Posterior cingulate gyrus (tissue), 11 donors: ENCODE measurements around the gene BORCS5.
A peak's percentile ranks its signal among the peaks of the same experiment; 100 is the strongest.
"Not testable (repeated sequence)": the region's sequence is repeated elsewhere in the genome, so short reads cannot be mapped to it uniquely, and the experiment has no call there.

ENCODE experiments used
- DNase-seq, 10 donors: peaks; one replicate each; pipeline versions ENCODE4 v3.0.0 to v3.0.0-alpha.2; 2020 to 2021; ENCODE audit warnings: mixed read lengths in 3 of 10
- intact Hi-C: fragments of 100-400 bp; cut with DNase I; formaldehyde crosslinking; loops from one replicate; pipeline ENCODE4 v1.15.1; 2023

The BORCS5 gene

GRCh38 chr12:12356896-12357718, at the start of gene BORCS5:
BORCS5 (plus strand) TSS chr12:12357078; CDS start chr12:12357452, 374 bp downstream.
- DNase-seq = peak; percentile 95 to 100 (median 98)
- intact Hi-C loops = loop anchor here (5.0 kb wide), 1 partner anchor 205 kb away; the partner anchor contains the start of gene DUSP16

DNA sequence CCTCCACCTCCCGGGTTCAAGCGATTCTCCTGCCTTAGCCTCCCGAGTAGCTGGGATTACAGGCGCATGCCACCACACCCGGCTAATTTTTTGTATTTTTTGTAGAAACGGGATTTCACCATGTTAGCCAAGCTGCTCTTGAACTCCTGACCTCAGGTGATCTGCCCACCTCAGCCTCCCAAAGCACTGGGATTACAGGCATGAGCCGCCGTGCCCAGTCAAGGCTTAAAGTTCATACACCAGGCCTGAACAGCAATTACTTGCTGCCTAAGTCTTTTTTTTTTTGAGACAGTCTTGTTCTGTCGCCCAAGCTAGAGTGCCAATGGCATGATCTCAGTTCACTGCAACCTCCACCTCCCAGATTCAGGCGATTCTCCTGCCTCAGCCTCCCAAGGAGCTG, 46.2 kb upstream of the BORCS5 start:
- intact Hi-C loops = not testable (repeated sequence)
- DNase-seq = peak in 1 of 10 donors; percentile 48

- DNase-seq = peak in 1 of 10 donors; percentile 4
- intact Hi-C loops = no loop called here
These were observed 41.0 kb upstream of the BORCS5 start for GRCh38 chr12:12315838-12316237.

- DNase-seq = peak in 1 of 10 donors; percentile 22
- intact Hi-C loops = no loop called here
These were observed 37.3 kb upstream of the BORCS5 start for GRCh38 chr12:12319451-12320183.

DNA sequence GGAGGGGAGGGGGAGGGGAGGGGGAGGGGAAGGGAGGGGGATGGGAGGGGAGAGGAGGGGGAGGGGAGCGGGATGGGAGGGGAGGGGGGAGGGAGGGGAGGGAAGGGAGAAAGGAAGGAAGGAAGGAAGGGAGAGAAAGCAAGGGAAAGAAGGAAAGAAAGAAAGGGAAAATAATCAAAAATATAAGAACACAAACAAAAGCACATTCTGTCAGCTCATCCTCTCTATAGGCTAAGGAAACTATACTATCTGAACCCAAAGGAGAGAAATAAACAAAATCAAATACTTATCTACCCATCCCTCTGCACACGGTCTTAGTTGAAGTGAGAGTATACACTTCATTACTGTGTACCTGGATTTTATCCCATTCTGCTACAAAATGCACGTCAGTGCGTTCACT, 33.8 kb upstream of the BORCS5 start:
- DNase-seq = no peak
- intact Hi-C loops = no loop called here

DNA sequence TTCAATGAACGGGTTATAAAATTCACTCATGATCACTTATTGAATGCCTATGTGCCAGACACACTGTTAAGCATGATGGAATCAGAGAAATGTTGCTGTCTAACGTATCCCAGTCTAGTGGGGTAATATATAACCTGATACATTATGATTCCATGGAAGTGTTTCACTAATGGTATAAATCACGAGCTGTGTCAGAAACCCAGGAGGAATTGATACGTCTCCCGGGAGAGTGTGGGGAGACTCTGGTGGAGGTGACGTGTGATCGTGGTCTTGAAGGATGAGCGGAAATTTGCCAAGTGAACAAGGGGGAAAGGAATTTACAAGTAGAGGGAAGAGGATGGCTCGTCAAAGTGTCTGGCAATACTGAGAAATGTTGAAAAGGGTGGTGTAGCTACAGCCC, 33.3 kb upstream of the BORCS5 start:
- DNase-seq = no peak
- intact Hi-C loops = no loop called here

- intact Hi-C loops = loop anchor here (2.0 kb wide), 1 partner anchor 59 kb away; the partner anchor contains the start of gene LRP6
These were observed 30.6 kb upstream of the BORCS5 start for GRCh38 chr12:12326262-12326661.

GRCh38 chr12:12327802-12328201, 29.1 kb upstream of the BORCS5 start:
- no peak for DNase-seq
- intact Hi-C loops = loop anchor here (1.0 to 2.0 kb wide), 2 partner anchors 61 to 247 kb away; partner anchors contain the start of gene LRP6

More at GRCh38 chr12:12326262-12326661, 30.6 kb upstream of the BORCS5 start:
- no peak for DNase-seq

DNA sequence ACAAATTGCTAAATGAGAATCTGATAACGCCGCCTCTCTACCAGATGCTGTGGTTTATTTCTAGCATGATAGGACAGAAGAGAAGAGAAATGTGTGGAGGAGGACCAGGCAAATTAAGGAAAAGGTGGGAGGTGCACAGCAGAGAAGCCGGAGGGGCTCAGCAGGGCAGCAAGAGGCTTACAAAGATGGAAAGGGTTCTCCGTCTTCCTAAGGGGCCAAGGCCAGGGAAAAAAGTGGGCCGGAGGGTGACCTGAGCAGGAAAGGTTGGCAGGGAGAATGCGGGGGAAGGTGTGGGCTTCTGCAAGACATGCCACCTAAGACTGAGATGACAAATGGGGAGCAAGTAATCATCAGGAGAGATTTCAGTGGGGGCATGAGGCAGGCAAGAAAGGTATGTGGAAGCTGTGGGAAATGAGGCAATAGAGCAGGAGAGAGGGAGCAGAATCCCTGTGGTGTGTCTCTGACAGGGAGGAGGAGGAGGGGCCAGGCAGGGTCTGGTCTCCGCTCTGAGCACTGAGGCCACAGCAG, 25.6 kb upstream of the BORCS5 start:
- intact Hi-C loops = no loop called here

GRCh38 chr12:12331896-12332295, 25.0 kb upstream of the BORCS5 start:
- intact Hi-C loops = no loop called here
- DNase-seq = no peak

More for the DNA sequence above, 25.6 kb upstream of the BORCS5 start:
- DNase-seq = peak in 2 of 10 donors; percentile 9 to 13

DNA sequence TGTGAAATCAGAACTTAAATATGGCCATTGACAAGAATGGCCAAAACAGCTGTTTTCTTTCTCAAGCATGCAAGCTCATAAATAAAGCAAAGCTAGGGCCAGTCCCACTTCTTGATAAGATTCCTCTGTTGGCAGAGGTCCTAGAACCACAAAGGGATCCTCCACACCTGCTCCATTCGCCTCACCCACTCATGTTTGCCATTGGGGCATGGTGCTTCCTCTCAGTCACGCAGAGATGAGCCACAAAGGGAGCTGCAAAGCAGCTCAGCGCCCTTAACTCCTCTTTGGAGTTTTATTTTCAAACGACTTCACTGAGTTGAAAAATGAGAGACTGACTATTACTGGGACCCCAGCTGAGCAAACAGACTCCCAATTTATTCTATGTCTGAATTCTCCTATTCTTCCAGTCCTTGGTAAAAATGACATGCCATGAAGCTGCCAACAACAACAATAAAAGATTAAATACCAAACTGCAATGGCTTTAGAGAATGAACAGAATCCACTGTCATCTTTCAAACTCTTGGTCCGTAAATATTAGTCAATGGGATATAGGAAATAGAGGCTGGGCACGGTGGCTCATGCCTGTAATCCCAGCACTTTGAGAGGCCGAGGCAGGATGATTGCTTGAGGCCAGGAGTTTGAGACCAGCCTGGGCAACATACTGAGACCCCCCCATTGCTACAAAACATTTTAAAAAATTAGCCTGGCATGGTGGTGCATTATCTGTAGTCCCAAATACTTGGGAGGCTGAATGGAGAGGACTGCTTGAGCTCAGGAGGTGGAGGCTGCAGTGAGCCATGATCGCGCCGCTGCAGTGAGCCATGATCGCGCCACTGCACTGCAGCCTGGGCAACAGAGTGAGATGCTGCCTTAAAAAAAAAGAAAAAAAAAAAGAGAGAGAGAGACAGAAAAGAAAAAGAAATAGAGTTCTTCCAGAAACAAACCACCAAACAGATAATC, 23.2 kb upstream of the BORCS5 start:
- intact Hi-C loops = loop anchor here (2.0 kb wide), 1 partner anchor 253 kb away; no protein-coding TSS in a partner anchor
- DNase-seq = peak in 4 of 10 donors; percentile 26 to 78 (median 26)

GRCh38 chr12:12334367-12335040, 22.4 kb upstream of the BORCS5 start:
- peak in 5 of 10 donors; percentile 26 to 89 (median 38) for DNase-seq
- intact Hi-C loops = loop anchor here (2.0 kb wide), 1 partner anchor 254 kb away; no protein-coding TSS in a partner anchor

GRCh38 chr12:12336049-12336411, 20.8 kb upstream of the BORCS5 start:
- intact Hi-C loops = no loop called here
- DNase-seq = no peak

- no peak for DNase-seq
- intact Hi-C loops = no loop called here
These were observed 20.4 kb upstream of the BORCS5 start for GRCh38 chr12:12336511-12336910.

- DNase-seq = no peak
- intact Hi-C loops = no loop called here
These were observed 18.2 kb upstream of the BORCS5 start for GRCh38 chr12:12338527-12339168.

- intact Hi-C loops = no loop called here
- peak; percentile 48 to 96 (median 76) for DNase-seq
These were observed 6.9 kb upstream of the BORCS5 start, which contains the start of gene MANSC1 for GRCh38 chr12:12349711-12350665. MANSC1 (minus strand) TSS chr12:12350242; CDS start chr12:12343314, 6,928 bp downstream.

GRCh38 chr12:12350868-12351463, 5.9 kb upstream of the BORCS5 start:
- DNase-seq = no peak
- intact Hi-C loops = no loop called here
